Left ventricle myocardium superior (tissue), 1 donor: ENCODE measurements around the gene ZNF609. TPM values are rescaled to one million over a fixed set of nuclear protein-coding genes. Genes with fewer than 3 reads are reported as not detected.
"Not testable (repeated sequence)": the region's sequence is repeated elsewhere in the genome, so short reads cannot be mapped to it uniquely, and the experiment has no call there.

Experiments
- ATAC-seq: fragments of 200-7000 bp; cut with Tn5 transposase; one replicate; pipeline ENCODE4 v1.9.1; 2020; ENCODE audit warnings: mild to moderate bottlenecking, moderate library complexity
- DNase-seq: peaks from one replicate; pipeline ENCODE4 v3.0.0-alpha.2; 2020
- intact Hi-C: fragments of 100-400 bp; cut with micrococcal nuclease; formaldehyde crosslinking; loops from one replicate; pipeline ENCODE4 v1.11.0; 2022
- total RNA-seq: library from RNA; stranded (reverse); fragmentation: NEBNext Ultra II Directional; extraction: Animal tissue kit (Norgen Biotek cat#: 25700); gene quantifications from one replicate; pipeline ENCODE4 v1.2.1, GENCODE V29; 2021
- donor health status: DM: no; HTN: yes; CAD: no; lungs with severe emphysema.

Gene ZNF609
- total RNA-seq, 1 donor from 2014 or later, result 17.7 TPM

GRCh38 chr15:64568765-64569164 lies 108.4 kb downstream of the ZNF609 start:
- DNase-seq (no peak), ATAC-seq (no peak)
- intact Hi-C loops, result no loop called here

- intact Hi-C loops, result no loop called here
- DNase-seq, result no peak
- ATAC-seq, result no peak
Measured at GRCh38 chr15:64571857-64572291, 111.5 kb downstream of the ZNF609 start.

- DNase-seq (no peak), ATAC-seq (no peak)
- intact Hi-C loops, result no loop called here
Measured at GRCh38 chr15:64572856-64573255, 112.5 kb downstream of the ZNF609 start.

GRCh38 chr15:64574301-64575017 lies 114.1 kb downstream of the ZNF609 start:
- DNase-seq, result no peak
- intact Hi-C loops, result no loop called here
- no peak for ATAC-seq

- DNase-seq (no peak), ATAC-seq (no peak)
- intact Hi-C loops, result no loop called here
Measured at GRCh38 chr15:64580696-64581407, 120.5 kb downstream of the ZNF609 start.

GRCh38 chr15:64581408-64581761 lies 121.0 kb downstream of the ZNF609 start:
- no peak for DNase-seq
- intact Hi-C loops, result no loop called here
- ATAC-seq, result no peak

GRCh38 chr15:64582202-64582601 lies 121.8 kb downstream of the ZNF609 start:
- intact Hi-C loops, result no loop called here
- ATAC-seq, result peak; percentile 31
- no peak for DNase-seq

GRCh38 chr15:64583519-64583918 lies 123.1 kb downstream of the ZNF609 start:
- ATAC-seq (no peak), DNase-seq (no peak)
- intact Hi-C loops, result no loop called here

GRCh38 chr15:64583983-64584382 lies 123.6 kb downstream of the ZNF609 start:
- DNase-seq, result no peak
- intact Hi-C loops, result no loop called here

GRCh38 chr15:64586259-64586870 lies 126.0 kb downstream of the ZNF609 start:
- intact Hi-C loops, result no loop called here
- ATAC-seq (no peak), DNase-seq (no peak)

More at GRCh38 chr15:64583983-64584382, 123.6 kb downstream of the ZNF609 start:
- ATAC-seq, result no peak

GRCh38 chr15:64586984-64587383 lies 126.6 kb downstream of the ZNF609 start:
- ATAC-seq (no peak), DNase-seq (no peak)
- intact Hi-C loops, result no loop called here

GRCh38 chr15:64589435-64590084 lies 129.2 kb downstream of the ZNF609 start:
- DNase-seq (no peak), ATAC-seq (no peak)
- intact Hi-C loops, result no loop called here

GRCh38 chr15:64592845-64593244 lies 132.5 kb downstream of the ZNF609 start:
- intact Hi-C loops, DNase-seq, ATAC-seq: not testable (repeated sequence)

- ATAC-seq (peak; percentile 76), DNase-seq (no peak)
- intact Hi-C loops, result no loop called here
Measured at GRCh38 chr15:64596701-64597476, 136.5 kb downstream of the ZNF609 start.

GRCh38 chr15:64597477-64597822 lies 137.1 kb downstream of the ZNF609 start:
- ATAC-seq (no peak), DNase-seq (no peak)
- intact Hi-C loops, result no loop called here

- intact Hi-C loops, result no loop called here
- DNase-seq, result no peak
Measured at GRCh38 chr15:64599226-64599625, 138.8 kb downstream of the ZNF609 start.

GRCh38 chr15:64599716-64600115 lies 139.3 kb downstream of the ZNF609 start:
- intact Hi-C loops, result no loop called here
- ATAC-seq (no peak), DNase-seq (no peak)

More at GRCh38 chr15:64599226-64599625, 138.8 kb downstream of the ZNF609 start:
- ATAC-seq, result no peak

GRCh38 chr15:64600794-64601193 lies 140.4 kb downstream of the ZNF609 start:
- intact Hi-C loops, result no loop called here
- no peak for ATAC-seq

GRCh38 chr15:64604319-64604718 lies 143.9 kb downstream of the ZNF609 start:
- intact Hi-C loops, result no loop called here
- ATAC-seq, result no peak
- no peak for DNase-seq

More at GRCh38 chr15:64600794-64601193, 140.4 kb downstream of the ZNF609 start:
- no peak for DNase-seq
